NCI-H1694 (cell line): Measurements from ENCODE around the gene C1QL2.

Source experiments
- DNase-seq: peaks from one replicate; lab custom pipeline; 2025; lab: John Stamatoyannopoulos, UW

C1QL2 gene

DNA sequence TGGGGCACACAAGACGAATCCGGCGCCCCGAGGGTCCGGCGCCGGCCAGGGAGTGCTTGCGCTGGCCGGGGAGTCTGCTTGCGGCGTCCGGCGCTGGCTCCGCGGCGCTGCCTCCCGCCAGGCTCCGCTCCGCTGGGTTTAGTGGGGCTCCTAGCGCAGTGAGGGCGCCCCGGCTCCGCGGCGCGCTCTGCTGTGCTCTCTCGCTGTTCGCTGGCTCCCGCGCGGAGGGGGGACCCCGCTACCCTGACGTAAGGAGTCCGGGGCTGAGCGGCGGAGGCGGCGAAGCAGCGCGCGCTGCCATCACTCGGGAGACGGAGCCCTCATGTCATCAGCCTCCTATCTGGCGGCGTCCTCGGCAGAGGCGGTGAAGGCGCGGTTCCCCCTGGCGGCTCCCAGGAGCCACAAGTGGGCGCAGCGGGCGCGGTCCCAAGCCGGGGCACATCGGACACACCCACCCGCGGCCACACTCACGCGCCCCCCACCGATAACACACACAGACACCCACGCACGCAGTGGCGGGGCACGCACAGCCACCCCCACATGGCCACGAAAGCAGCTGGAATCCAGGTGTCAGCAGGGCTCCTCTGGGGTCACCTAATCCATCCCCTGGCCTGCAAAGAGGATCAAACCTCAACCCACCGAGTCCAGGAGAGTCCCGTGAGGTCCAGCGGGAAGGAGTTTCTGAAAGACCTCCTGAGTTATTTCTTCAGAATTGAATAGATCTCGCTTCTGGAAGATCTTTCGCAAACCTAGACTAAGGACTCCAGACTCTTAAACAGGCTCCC is at the start of gene C1QL2:
Gene C1QL2, minus strand, starts transcription at position 189 of the 785 bp plus-strand sequence. CDS start 482 bp downstream, outside the sequence.
- DNase-seq, result no peak

DNA sequence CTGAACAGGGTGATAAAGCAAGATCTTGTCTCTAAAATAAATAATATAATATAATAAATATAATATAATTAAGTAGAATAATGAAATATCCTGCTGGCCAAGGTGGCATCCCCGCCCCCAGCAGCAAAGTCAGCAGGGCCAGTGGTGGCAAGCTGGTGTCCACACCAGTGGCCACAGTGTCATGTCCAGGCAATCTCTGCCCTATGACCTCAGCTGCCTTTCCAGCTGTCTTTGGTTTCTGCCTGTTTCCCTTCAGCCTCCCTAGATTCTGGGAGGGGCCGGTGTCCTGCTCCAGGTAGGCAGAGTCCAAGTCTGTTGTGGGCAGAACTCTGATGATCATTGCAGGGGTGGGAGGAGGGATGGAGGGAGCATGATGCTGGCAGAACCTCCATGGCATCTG is 48.9 kb upstream of the C1QL2 start:
- no peak for DNase-seq

DNA sequence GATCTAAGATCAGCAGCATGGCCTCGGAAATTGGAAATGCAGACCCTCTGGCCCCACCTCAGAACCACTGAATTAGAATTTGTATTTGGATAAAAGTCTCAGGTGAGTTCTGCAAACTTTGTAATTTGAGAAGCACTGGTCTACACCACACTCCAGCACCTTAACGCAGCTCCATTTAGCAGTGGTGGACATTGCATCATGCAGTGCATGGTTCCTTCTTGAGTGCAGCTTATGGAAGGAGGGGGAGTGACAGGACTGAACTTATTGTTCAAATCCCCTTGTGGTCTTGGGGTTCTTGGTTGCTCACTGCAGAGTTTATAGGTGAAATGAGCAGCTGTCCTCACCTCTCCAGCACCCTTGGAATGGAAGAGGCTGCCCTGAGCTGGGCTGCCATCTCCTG is 47.6 kb upstream of the C1QL2 start:
- DNase-seq, result no peak

DNA sequence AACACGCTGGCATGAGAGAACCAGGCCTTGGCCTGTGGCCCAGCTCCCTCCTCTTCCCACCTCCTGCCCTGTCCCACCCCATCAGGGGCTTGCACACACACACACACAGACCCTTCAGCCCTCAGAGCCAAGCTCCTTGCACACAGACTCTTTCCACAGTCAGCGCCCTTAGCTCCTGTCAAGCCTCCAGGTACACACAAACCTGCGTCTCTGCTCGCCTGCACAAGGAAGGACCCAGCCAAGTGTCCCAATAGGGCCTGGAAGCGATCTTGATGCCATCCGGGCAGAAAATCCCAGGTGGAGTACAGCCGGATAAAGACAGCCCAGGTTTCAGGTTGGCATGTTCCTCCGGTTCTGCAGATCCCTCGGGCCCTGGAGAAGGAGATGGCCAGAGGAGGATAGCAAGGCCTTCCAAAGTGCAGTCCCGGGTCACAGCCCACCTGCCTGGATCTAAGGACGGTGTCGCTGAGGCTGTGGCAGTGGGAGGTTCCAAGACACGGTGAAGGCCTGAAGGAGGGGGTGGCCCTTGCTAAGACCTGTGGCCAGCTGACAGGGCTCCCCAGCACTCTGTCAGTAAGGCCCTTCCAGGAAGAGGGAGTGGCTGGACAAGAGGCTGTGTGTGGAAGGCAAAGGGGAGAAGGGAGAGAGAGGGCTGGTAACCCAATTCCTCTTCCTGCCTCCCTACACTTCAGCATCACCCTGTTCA is 46.6 kb upstream of the C1QL2 start:
- no peak for DNase-seq

DNA sequence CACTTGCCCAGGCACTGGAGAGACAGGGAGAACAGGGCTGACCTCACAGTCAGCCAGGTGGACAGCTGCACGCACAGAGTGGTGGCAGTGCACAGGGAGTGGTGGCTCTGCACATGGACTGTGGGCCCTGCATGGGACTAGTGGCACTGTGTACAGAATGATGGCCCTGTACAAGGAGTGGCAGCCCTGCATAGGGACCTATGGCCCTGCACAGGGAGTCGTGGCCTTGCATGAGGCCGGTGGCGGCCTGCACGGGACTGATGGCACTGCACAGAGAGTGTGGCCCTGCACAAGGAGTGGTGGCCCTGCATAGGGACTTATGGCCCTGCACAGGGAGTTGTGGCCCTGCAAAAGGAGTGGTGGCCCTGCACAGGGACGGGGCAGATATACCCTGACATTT is 46.0 kb upstream of the C1QL2 start:
- DNase-seq, result no peak

DNA sequence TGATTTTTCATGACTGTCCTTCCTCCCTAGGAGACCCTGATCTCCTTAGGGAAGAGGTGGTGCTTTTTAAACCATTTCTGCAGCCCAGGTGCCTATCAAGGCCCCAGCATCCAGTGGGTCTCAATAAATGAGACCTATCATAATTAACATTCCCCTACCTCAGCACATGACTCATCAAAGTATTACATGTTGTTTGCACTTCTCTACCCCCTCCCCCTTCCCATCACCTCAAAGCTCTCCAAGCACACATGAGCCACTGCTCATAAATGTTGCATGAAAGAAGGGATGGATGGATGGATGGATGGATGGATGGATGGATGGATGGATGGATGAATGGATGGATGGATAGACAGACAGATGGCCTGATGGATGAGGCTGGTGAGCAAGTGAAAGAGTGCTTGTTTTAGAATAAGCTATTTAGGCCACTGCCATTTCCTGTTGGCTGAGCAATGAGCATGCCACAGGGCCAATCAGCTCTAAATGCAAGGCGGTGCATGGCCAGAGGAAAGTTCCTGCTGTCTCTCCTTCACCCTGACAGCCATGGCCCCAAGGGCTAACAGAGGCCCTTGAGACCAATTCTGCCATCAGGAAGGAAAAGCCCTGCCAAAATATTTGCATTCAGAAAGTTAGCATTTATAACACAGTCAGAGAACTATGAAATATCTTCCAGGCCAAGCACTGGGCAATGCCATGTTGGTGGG is 44.2 kb upstream of the C1QL2 start:
- DNase-seq, result no peak

DNA sequence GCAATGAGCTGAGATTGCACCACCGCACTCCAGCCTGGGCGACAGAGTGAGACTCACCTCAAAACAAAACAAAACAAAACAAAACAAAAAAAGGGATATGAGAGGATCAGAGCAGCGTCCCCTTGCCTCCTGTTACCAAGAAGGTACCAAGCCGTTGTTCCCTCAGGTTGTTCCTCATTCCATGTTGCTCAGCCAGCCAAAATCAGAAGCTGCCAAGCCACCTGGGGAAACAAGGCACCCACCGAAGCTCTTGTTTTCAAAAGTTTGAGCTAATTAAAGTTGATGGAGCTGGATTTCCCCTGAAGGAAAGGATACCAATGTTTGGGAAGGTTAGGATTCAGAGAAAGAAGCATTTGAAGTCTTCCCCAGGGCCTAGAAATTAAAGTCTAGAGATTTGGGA is 43.3 kb upstream of the C1QL2 start:
- DNase-seq, result no peak

DNA sequence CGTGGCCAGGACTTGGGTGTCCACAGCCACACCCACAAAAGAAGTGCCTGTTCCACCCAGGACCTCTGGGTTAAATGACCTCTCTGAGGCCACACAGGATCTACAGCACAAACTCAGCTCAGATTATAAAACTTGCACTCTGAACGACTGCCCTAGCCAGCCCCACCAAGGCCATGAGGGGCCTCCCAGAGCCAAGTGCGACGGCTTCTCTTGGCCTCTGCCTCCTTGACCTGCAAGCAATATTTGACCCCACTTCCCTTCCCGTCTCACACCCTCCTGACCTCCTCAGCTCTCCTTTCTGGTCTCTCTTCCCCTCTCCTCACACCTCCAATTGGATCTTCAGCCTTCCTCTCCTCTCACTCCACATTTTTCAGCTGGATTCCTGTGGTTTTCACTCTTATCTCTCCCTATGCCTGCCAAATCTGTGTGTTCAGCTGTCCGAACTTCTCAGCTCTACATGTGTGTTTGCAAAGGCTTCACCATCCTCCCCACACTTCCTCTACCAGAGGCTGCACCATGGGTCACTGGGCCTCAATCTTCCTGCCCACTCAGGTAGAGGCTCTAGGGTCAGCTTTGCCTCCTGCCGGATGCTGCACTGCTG is 39.8 kb upstream of the C1QL2 start:
- no peak for DNase-seq

DNA sequence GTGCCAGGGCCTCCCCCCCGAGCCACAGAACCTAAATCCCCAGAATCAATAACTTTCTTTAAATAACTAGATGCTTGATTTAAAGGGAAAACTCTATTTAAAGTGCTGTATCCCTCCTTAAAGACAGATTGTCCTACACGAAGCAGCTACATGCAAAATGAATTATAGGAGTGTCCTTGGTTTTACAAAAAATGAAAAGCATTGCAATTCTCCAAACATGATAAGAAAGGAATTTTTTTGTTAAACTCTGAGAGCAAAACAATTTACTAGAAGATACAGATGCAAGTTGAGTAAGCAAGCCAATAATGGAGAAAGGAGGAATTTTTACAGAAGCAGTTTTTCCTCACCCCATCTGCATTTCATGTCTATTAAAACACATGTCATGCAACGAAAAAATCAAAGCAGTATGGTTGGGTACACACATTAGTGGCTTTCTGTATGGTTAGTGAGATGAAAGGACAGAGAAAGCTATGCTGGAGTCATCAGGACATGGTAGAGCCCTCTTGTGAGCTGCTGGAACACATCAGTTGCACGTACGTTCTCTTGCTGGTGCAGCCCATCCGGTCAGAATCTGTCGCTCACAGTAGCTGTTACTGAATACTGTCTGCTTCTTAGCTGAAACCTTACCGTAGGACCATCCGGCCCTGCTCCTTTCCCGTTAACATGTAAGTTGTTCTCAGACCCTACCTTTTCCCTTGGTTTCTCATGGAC is 39.1 kb upstream of the C1QL2 start:
- DNase-seq, result no peak

DNA sequence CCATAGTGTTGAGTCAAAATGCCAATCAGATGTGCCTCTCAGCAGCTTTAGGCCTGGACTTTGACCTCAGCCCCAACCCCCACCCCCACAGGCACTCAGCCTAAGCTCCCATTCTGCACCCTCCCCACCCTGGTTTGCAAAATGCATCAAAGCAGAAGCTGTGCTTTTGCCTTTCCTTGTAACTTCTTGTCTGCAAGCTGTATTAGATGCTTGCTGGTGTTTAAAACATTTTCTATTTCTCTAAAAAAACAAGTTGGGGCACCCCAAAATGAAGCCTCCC is 38.5 kb upstream of the C1QL2 start:
- no peak for DNase-seq

DNA sequence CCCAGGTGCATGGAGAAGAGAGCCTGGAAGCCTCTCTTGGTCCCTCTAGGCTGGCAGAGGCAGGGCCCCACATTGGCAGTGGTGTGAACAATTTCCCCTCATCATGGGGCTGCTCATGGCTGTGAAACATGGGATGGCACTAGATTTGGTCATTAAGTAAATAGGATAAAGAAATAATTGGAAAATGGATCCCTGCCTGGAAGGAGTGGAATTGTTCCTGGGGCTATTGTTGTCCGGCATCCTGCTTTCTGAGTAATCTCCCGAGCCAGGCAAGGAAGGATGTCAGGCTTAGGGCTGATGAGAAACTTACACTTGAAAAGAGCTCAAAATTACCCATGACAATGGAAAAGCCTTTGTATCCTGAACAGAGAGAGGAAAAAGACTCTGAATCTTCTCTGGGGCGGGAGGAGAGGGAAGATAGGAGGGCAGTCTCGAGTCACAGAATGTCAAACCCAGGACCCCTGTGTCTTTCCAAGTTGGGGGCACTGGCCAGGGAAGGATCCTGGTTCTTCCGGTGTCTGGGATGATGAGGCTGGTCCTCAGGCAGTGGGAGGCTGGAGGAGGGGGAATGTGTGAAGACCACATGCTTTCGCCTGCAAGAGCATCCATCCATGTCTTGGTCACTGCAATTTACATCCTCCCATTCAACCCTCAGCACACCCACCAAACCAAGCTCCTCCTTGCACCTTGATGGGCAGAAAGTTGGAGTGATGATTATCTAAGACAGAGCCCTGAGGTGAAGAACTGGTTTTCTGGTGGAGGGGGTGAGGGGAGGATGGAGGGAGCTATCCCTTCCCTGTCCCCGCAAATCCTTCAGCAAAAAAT is 38.0 kb upstream of the C1QL2 start:
- no peak for DNase-seq

DNA sequence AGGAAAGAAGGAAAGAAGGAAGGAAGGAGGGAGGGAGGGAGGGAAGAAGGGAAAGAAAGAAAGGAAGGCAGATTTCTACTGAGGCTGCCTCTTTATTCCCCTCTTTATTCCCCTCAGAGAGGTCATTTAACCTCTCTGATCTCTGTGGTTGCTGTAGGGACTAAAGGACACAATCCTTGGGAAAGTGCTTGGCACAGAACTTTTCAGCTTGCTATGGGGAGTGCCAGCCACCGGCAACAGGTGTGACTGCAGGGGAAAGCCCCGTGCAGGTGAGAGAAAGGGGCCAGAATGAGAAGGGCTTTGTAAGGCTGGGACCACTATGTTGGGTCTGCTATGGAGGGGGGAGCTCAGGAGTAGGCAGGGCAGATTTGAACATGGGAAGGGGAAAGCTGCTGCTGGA is 37.3 kb upstream of the C1QL2 start:
- DNase-seq, result no peak

DNA sequence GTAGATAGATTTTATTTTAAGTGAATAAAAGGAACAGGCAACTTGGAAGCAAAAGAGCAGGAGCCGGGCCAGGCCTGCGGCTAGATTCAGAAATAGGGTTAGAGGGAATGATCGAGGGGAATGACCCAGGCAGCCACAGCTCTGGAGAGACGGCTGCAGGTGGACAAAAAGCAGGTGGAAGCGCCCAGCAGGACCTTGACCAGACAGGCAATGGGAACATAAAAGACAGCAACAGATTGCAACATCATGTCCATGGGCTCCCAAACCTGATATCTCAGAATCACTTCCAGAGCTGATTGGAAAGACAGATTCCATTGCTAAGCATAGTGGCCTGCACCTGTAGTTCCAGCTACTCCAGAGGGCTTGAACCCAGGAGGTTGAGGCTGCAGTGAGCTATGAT is 36.5 kb upstream of the C1QL2 start:
- no peak for DNase-seq

DNA sequence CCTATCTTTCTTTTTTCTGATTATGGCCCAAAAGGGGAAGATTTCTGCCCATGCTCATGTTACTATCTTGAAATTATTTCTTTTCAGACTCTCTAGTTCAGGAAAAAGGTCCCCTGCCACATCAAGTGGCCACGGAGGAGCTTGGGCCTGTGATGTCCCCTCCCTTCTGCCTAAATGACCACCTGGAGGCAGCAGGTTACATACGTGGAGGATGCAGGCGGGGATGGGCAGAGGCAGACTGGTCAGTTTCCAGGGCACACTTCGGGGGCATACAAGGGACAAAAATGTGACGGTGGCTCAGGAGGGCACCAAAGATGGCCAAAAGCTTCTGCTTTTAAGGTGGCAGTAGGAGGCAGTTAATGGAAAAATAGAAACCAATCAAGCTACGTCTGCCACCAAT is 34.3 kb upstream of the C1QL2 start:
- no peak for DNase-seq

DNA sequence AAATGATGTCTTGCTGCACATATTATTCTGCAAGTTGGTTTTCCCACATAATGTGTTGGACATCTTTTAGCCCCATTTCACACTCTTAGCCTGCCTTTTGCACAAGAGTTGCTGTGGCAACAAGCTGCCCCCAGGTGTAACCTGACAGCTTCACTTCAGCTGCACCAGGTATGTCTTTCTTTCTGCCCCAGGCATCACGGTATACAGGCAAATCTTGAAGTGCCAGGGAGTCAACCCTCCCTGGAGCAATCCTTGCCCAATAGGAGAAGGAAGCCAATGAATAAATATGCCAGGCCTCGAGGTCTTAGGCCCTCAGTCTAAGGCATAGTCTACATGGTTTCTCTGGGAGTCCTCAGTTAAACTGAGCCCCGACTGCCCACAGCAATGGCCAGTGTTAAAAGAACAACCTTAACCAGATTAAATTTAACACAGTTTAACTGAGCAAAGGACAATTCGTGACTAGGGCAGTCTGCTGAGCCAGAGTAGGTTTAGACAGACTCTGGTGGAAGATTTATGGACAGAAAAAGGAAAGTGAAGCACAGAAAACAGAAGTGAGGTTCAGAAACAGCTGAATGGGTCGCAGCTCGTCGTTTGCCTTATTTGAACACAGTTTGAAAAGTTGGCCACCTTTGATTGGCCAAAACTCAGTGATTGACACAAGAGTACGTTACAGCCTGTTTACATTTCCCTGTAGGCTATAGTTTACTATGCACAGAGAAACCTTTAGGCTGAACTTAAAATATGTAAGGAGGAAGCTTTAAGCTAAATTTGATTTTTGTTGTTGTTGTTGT is 32.0 kb upstream of the C1QL2 start:
- no peak for DNase-seq

DNA sequence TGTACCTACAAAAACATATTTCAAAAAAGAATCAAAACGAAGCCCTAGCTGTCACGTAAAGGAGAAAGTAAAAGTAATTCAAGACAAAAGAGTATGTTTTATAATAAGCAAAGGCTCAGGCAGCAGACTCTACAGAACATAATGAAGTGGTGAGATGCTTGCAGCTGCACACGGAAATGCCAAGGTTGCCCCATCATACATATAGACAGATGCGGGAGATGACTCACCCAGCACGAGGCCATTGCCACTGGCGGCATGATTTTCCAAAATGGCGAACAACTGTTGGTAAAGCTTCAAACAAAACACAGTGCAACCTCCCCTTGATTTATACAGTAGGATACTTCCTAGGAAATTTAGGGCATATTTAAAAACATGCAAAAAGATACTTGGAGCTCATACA is 26.0 kb upstream of the C1QL2 start:
- no peak for DNase-seq

DNA sequence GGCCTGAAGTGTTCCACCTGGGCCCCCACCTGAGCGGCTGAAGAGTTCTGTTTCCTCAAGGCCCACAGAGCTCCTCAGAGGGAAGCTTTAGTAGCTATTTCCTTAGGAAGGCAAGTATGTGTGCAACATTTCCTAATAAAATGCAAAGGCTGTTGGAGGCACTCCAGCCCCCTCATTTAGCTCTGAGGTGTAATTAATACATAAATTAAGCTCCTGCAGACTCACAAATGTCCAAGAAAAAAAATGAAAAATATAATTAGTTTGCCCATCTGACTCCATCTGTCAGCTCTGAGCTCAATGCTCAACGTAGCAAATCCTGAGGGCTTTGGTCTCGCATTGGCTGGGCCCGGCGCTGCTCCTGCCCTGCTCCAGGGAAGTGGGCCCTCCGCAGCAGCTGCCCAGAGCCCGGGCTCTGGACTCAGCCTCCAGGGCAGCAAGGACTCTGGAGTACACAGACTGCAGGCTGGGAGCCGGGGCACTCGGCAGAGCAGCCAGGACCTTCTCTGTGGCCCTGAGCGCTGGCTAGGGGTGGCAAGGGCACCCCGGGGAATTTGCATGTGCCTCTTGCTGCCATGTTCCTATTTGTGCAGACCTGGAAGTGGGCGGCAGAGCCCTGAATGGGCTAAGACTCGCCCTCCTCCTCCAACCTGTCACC is 23.4 kb upstream of the C1QL2 start:
- peak; percentile 76 for DNase-seq

DNA sequence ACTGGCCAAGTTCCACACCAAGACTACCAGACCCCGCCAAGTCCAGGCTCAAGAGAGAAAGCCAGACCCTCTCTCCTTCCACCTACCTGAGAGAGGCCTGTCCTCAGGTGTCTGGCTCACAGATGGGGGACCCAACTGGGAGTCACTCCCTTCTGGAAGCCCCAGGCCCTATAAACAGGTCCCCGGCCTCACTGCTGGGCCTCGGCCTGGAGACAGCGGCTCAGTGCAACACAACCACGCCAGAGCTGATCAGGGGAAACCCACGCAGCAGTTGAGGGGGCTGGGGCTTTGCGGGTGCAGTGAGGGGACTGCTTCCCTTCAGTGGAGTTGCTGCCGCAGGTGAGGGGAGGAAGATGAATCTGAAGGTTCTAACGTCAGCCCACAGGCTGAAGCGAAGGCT is 22.8 kb upstream of the C1QL2 start:
- no peak for DNase-seq

DNA sequence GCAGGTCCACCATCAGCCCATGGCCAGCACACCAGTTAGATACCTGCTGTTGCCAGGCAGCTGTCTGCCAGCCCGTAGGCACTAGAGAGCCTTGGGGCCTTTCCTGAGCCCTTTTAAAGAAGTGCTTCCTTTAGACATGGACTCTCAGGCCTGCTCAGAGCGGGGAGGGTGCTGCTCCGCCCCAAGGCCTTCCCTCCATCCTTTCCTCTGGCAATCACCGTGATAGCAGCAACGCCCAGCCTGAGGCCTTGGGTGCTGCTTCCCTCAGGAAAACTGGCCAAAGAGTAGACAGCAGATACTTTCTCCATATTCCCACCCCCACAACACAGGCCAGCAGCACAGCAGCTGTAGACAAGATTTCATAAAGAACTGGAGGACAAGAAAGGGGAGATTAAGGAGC is 22.3 kb upstream of the C1QL2 start:
- DNase-seq, result no peak

DNA sequence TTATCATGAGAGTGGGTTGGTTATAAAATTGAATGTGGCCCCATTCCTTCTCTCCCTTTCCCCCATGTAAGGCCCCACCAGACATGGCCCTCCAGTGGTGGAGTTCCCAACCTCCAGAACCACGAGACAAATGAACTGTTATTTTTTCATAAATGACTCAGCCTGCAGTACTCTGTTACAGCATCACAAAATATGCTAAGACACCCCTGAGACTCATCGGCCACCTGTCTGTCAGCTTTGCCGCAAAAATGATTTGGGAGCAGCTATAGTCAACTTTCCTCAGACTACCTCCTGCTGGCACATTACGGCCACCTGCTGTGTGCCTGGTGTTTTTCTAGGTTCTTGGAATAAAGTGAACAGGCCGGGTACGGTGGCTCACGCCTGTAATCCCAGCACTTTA is 21.4 kb upstream of the C1QL2 start:
- DNase-seq, result no peak
